ENCODE measurements around the gene AP2A1. TPM values are rescaled to one million over a fixed set of nuclear protein-coding genes. Genes with fewer than 3 reads are reported as not detected.

The AP2A1 gene
- total and polyA plus RNA-seq, 2 donors (not counting 1 experiment from before 2014, with no cell fraction given): 48.4 to 56.9 TPM

- Histone ChIP-seq H3K4me3 (ENCODE audit: control extremely low read depth in 1 of 5, extremely low read depth in 1 of 5, insufficient read depth in 1 of 5, low read depth in 2 of 5, low read length in 4 of 5) (peak overlapping the region in 3 of 5 experiments; percentile 7 to 52 (median 39)), H3K4me2 (replicated peaks; ENCODE audit: low read depth, low read length, poor library complexity, severe bottlenecking) (peak overlapping the region; percentile 59), H3K9ac (ENCODE audit: low read length) (peak overlapping the region; percentile 44), H3K27ac (ENCODE audit: low read length in 2 of 2) (peak overlapping the region; percentile 53 to 61), H3K4me1 (ENCODE audit: control insufficient read depth in 2 of 2, insufficient read depth in 2 of 2, low read length in 2 of 2) (peaks cover 41 to 57% of the 10 kb centered on the region in 2 donors), H3K27me3 (replicated peaks in 1 of 4; ENCODE audit: control extremely low read depth in 1 of 4, control insufficient read depth in 3 of 4, insufficient read depth in 4 of 4, low read length in 3 of 4) (no peaks in the 10 kb centered on the region), H3K36me3 (replicated peaks in 1 of 2; ENCODE audit: control extremely low read depth in 1 of 2, control insufficient read depth in 1 of 2, extremely low read depth in 1 of 2, insufficient read depth in 2 of 2, low read length in 1 of 2) (peaks cover 0 to 5% of the 10 kb centered on the region in 2 experiments), H2AFZ (ENCODE audit: insufficient read depth, low read depth, low read length, poor library complexity, severe bottlenecking) (no peak overlapping the region), H3K9me3 (ENCODE audit: control extremely low read depth in 1 of 3, control insufficient read depth in 2 of 3, insufficient read depth in 1 of 3, low read length in 2 of 3) (peaks cover 0 to 4% (median 0%) of the 10 kb centered on the region in 3 donors), H3K79me2 (ENCODE audit: control insufficient read depth, insufficient read depth, low read length) (peaks cover under 1% of the 10 kb centered on the region), H4K20me1 (ENCODE audit: control insufficient read depth, insufficient read depth, low read length, poor library complexity, severe bottlenecking) (no peaks in the 10 kb centered on the region)
- DNase-seq (peak; percentile 27), ATAC-seq (ENCODE audit: low read depth) (no peak)
- TF ChIP-seq CTCF (IDR thresholded peaks at IDR 0.05): no peak
- TF ChIP-seq EZH2 (IDR thresholded peaks at IDR 0.05; ENCODE audit: borderline replicate concordance, insufficient read depth, low read depth, low read length, poor library complexity, severe bottlenecking): no peak
- ChIA-PET POLR2A (interaction anchor here (0.6 to 2.3 kb wide), 9 partner anchors 9 to 70 kb away, joined by 3 to 23 read pairs (median 6); partner anchors contain the start of genes AKT1S1, FUZ and TBC1D17), CTCF (interaction anchor here (0.8 to 1.5 kb wide), 2 partner anchors 14 to 37 kb away, joined by 3 read pairs; no protein-coding TSS in a partner anchor)
- peak overlapping the region; percentile 78 for H3K4me3 Mint-ChIP-seq
- intact Hi-C loops (cut with micrococcal nuclease): no loop called here
- peaks cover 58% of the 10 kb centered on the region for H3K4me1 Mint-ChIP-seq
- H3K27ac Mint-ChIP-seq: peak overlapping the region; percentile 84
- no peaks in the 10 kb centered on the region for H3K27me3 Mint-ChIP-seq
- H3K9me3 Mint-ChIP-seq (ENCODE audit: insufficient read depth): no peaks in the 10 kb centered on the region
- WGBS (ENCODE audit: insufficient coverage): 78% methylated on average over 14 of the region's 18 CpGs
Measured at GRCh38 chr19:49844138-49845095, 77.6 kb downstream of the AP2A1 start.
